Coronary artery (tissue), 2 donors: Measurements from ENCODE around the gene FBXO22.

ENCODE experiments used
- DNase-seq: peaks from one replicate; pipeline ENCODE4 v3.0.0-alpha.2; 2017; ENCODE audit warnings: low spot score
- H3K27ac ChIP-seq, 2 donors: fragments of 200-600 bp; sonication (generic); one replicate each; pipeline ENCODE4 v1.5.1; 2016 to 2019
- H3K4me3 ChIP-seq: fragments of 200-600 bp; sonication (generic); 2 replicates; pipeline ENCODE4 v1.5.1; 2016; ENCODE audit warnings: mild to moderate bottlenecking, moderate library complexity
- TF ChIP-seq, protein P1 (sequence below): fragments of 200-600 bp; sonication (generic); IDR thresholded peaks from one replicate; pipeline ENCODE4 v1.5.1; 2019; ENCODE audit warnings: antibody characterized with exemption

The FBXO22 gene

DNA sequence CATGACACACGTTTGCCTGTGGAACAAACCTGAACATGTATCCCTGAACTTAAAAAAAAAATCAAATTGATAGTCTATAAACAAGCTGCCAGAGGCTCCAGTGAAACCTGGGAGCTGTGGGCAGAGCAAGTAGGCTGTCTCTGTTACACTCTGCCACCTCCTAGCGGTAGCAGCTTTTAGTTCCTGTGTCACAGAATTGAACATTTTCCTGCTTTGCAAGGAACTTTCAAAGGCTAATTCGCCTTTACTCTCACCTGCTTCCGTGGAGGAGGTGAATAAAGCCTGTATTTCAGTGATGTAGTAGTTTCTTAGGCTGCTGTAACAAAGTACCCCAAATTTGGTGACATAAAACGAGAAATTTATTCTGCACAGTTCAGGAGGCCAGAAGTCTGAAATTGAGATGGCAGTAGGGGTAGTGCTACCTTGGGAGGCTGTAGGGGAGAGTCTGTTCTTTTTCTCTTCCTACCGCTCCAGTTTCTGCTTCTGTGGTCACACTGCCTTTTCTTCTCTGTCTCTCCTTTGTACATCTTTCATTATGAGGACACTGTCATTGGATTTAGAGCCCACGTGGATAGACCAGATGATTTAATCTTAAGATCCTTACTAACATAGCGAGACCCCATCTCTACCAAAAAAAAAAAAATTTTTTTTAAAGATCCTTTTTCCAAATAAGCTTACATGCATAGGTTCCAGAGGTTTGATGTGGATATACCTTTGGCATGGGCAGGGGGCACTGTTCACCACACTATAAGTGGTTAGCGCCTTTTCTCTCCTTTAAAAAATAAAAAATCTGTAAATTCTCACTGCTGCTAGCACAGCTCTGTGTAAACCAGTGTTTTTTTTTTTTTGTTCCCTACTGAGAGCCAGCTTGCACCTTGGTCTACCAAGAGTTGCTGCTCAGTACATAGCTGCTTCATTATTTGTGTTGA is 25.3 kb downstream of the FBXO22 start:
- no peak for DNase-seq
- TF ChIP-seq, protein P1, sequence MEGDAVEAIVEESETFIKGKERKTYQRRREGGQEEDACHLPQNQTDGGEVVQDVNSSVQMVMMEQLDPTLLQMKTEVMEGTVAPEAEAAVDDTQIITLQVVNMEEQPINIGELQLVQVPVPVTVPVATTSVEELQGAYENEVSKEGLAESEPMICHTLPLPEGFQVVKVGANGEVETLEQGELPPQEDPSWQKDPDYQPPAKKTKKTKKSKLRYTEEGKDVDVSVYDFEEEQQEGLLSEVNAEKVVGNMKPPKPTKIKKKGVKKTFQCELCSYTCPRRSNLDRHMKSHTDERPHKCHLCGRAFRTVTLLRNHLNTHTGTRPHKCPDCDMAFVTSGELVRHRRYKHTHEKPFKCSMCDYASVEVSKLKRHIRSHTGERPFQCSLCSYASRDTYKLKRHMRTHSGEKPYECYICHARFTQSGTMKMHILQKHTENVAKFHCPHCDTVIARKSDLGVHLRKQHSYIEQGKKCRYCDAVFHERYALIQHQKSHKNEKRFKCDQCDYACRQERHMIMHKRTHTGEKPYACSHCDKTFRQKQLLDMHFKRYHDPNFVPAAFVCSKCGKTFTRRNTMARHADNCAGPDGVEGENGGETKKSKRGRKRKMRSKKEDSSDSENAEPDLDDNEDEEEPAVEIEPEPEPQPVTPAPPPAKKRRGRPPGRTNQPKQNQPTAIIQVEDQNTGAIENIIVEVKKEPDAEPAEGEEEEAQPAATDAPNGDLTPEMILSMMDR: no peak
- no peak overlapping the region for H3K27ac ChIP-seq
- H3K4me3 ChIP-seq: no peak overlapping the region

GRCh38 chr15:75929799-75930565 is 26.3 kb downstream of the FBXO22 start:
- H3K4me3 ChIP-seq: no peak overlapping the region
- H3K27ac ChIP-seq: no peak overlapping the region
- TF ChIP-seq, protein P1: no peak
- no peak for DNase-seq

DNA sequence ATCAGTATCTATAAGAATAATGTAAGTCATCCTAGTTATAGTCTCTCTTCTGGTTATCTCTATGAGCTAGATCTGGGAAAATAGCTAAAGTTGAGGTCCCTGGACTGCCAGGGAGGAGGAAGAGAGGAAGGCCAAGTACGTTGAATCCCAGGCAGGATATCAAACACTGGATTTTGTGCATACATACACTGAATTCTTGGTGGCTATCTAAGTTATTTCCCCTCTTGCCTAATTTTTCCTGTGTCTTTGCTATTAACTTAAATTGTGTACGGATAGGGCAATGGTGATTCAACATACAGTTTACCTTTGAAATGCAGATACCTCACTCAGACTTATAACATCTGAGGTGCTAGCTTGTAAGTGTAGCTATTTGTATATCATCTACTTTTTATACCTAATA is 27.2 kb downstream of the FBXO22 start:
- TF ChIP-seq, protein P1: no peak
- Histone ChIP-seq H3K4me3 (no peak overlapping the region), H3K27ac (no peak overlapping the region)
- DNase-seq: no peak

DNA sequence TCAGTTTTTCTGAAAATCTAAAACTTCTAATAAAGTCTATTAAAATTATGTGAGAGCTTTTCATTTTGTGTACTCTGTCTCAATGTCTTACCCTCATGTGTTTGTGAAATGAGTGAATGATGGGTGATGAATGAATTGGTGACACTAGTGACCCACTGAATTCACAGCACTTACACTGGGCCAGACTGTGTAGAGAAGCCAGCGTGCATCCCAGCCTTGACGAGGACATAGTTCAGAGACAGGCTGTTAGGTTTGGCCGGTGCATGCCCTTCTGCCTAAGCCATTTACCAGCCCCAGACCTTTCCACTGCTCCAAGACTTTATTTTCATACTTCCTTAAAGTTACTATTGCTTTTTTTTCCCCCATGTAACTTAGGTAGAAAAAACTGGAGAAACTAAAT is 38.8 kb downstream of the FBXO22 start:
- H3K27ac ChIP-seq: no peak overlapping the region
- no peak overlapping the region for H3K4me3 ChIP-seq
- TF ChIP-seq, protein P1: no peak
- no peak for DNase-seq

DNA sequence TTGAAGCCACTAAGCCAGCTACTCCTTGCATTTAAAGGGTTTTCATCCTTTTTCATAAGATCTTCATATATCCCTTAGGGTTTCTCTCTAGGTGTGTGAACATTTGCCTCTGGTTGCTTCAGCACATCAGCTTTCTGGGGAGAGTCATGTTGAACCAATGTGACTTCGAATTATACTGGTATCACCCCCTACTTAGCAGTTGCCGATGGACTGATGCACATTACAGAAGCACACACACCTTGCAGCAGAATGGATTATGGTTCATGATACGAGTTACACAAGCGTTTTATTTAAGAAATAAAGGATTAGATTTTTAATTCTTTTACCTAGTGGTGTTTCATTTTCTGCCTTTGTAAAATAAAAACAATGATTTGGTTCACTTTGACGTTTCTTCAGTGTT is 39.6 kb downstream of the FBXO22 start:
- no peak for DNase-seq
- Histone ChIP-seq H3K4me3 (no peak overlapping the region), H3K27ac (no peak overlapping the region)
- TF ChIP-seq, protein P1: no peak

- TF ChIP-seq, protein P1: no peak
- no peak overlapping the region for H3K4me3 ChIP-seq
- no peak overlapping the region for H3K27ac ChIP-seq
- DNase-seq: no peak
Measured at GRCh38 chr15:75943713-75944215, 40.1 kb downstream of the FBXO22 start.
